ENCODE results near the gene TRMU.

GRCh38 chr22:46295277-46295971 is 40.1 kb upstream of the TRMU start:
- TF ChIP-seq, protein P1, sequence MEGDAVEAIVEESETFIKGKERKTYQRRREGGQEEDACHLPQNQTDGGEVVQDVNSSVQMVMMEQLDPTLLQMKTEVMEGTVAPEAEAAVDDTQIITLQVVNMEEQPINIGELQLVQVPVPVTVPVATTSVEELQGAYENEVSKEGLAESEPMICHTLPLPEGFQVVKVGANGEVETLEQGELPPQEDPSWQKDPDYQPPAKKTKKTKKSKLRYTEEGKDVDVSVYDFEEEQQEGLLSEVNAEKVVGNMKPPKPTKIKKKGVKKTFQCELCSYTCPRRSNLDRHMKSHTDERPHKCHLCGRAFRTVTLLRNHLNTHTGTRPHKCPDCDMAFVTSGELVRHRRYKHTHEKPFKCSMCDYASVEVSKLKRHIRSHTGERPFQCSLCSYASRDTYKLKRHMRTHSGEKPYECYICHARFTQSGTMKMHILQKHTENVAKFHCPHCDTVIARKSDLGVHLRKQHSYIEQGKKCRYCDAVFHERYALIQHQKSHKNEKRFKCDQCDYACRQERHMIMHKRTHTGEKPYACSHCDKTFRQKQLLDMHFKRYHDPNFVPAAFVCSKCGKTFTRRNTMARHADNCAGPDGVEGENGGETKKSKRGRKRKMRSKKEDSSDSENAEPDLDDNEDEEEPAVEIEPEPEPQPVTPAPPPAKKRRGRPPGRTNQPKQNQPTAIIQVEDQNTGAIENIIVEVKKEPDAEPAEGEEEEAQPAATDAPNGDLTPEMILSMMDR (IDR thresholded peaks at IDR 0.05 in 4 of 5, conservative IDR thresholded peaks at IDR 0.05 in 1 of 5) = no peak
- no peak for TF ChIP-seq POLR2A (IDR thresholded peaks at IDR 0.05)

Measured in gastrocnemius medialis (tissue), 4 donors.